GM12878 (cell line): ENCODE data around the gene ADAMTS2. TPM values are rescaled to one million over a fixed set of nuclear protein-coding genes. Genes with fewer than 3 reads are reported as not detected.

Source experiments
- ATAC-seq: fragments of 200-7000 bp; cut with Tn5 transposase; 3 replicates; pipeline ENCODE4 v1.9.1; 2020; ENCODE audit warnings: mild to moderate bottlenecking, moderate library complexity
- BruUV-seq: library from RNA; stranded (reverse); fragments of 400-500 nt; replicated peaks from 2 replicates; lab custom pipeline; 2021; lab: Mats Ljungman, UMichigan
- CTCF ChIA-PET: fragments of 300-600 bp; sonication (Branson Sonifier 250); formaldehyde crosslinking; extraction: SDS; loops from one replicate; lab custom pipeline; 2021; ENCODE audit warnings: inconsistent platforms; lab: Yijun Ruan, JAX
- POLR2A ChIA-PET: fragments of 350-600 bp; formaldehyde crosslinking; extraction: SDS; loops from one replicate; lab custom pipeline; 2021; ENCODE audit warnings: inconsistent platforms; lab: Charles Lee
- RAD21 ChIA-PET: fragments of 300-600 bp; sonication (Branson Sonifier 250); formaldehyde crosslinking; loops from one replicate; lab custom pipeline; 2023; ENCODE audit warnings: antibody characterized with exemption; ENCODE audit not compliant: unreplicated experiment; lab: Charles Lee
- SMC1A ChIA-PET: fragments of 300-600 bp; sonication (Branson Sonifier 250); formaldehyde crosslinking; loops from one replicate; lab custom pipeline; 2023; ENCODE audit not compliant: unreplicated experiment, uncharacterized antibody; lab: Charles Lee
- DNase-seq: peaks from one replicate; pipeline ENCODE4 v3.0.0-alpha.2; 2011; ENCODE audit warnings: low read depth, low spot score
- FAIRE-seq: peaks from 3 replicates; lab custom pipeline; 2011; peaks lifted over from hg19 to GRCh38; lab: Jason Lieb, UNC
- H2AFZ ChIP-seq: 2 replicates; pipeline ENCODE4 v1.6.0; 2011; ENCODE audit warnings: low read depth, low read length, control low read depth; ENCODE audit not compliant: control insufficient read depth
- H3K27ac ChIP-seq: 2 replicates; pipeline ENCODE4 v1.5.1; 2011; ENCODE audit warnings: control low read depth; ENCODE audit not compliant: control insufficient read depth, insufficient read depth
- H3K27me3 ChIP-seq, 2 experiments: replicated peaks in 1 of 2; 2 replicates each; pipeline versions ENCODE4 v1.6.0 to v1.6.1; 2011; ENCODE audit warnings: low read length in 1 of 2; ENCODE audit not compliant: control insufficient read depth in 2 of 2, insufficient read depth in 2 of 2
- H3K36me3 ChIP-seq, 2 experiments: 2 replicates each; pipeline ENCODE4 v1.5.1; 2011; ENCODE audit warnings: low read length in 1 of 2; ENCODE audit not compliant: control insufficient read depth in 2 of 2, insufficient read depth in 2 of 2
- H3K4me1 ChIP-seq: 2 replicates; pipeline ENCODE4 v1.6.1; 2011; ENCODE audit warnings: mild to moderate bottlenecking, low read length, moderate library complexity, mixed read lengths; ENCODE audit not compliant: control insufficient read depth, insufficient read depth
- H3K4me2 ChIP-seq: 2 replicates; pipeline ENCODE4 v1.6.0; 2011; ENCODE audit warnings: control low read depth; ENCODE audit not compliant: control insufficient read depth, insufficient read depth
- H3K4me3 ChIP-seq: fragments of 200-600 bp; sonication (generic); 2 replicates; pipeline ENCODE4 v1.5.1; 2016
- H3K79me2 ChIP-seq: 2 replicates; pipeline ENCODE4 v1.6.0; 2011; ENCODE audit warnings: low read length; ENCODE audit not compliant: control insufficient read depth, insufficient read depth
- H3K9ac ChIP-seq: 2 replicates; pipeline ENCODE4 v1.8.0; 2011; ENCODE audit warnings: low read length, control low read depth, mixed read lengths; ENCODE audit not compliant: control insufficient read depth, insufficient read depth
- H3K9me3 ChIP-seq: replicated peaks from 3 replicates; pipeline ENCODE4 v1.5.1; 2011; ENCODE audit warnings: mild to moderate bottlenecking, low read length; ENCODE audit not compliant: control insufficient read depth, insufficient read depth
- H4K20me1 ChIP-seq: 2 replicates; pipeline ENCODE4 v1.6.0; 2011; ENCODE audit not compliant: control insufficient read depth, insufficient read depth
- BHLHE40 ChIP-seq, 2 experiments: fragments of 450-650 bp in 1 of 2; IDR thresholded peaks; 2 replicates each; pipeline ENCODE4 v1.6.1; 2011 to 2017; ENCODE audit warnings: low read depth in 2 of 2, borderline replicate concordance in 1 of 2, improper control_type of control experiment in 1 of 2, low read length in 1 of 2, mild to moderate bottlenecking in 1 of 2
- CHD1 ChIP-seq: IDR thresholded peaks from 2 replicates; pipeline ENCODE4 v1.6.1; 2012; ENCODE audit warnings: low read depth, low read length, improper control_type of control experiment
- CHD2 ChIP-seq: IDR thresholded peaks from 2 replicates; pipeline ENCODE4 v1.6.1; 2011; ENCODE audit warnings: low read depth, low read length, improper control_type of control experiment, borderline replicate concordance
- CUX1 ChIP-seq: IDR thresholded peaks from 2 replicates; pipeline ENCODE4 v1.6.1; 2012; ENCODE audit warnings: improper control_type of control experiment, low read depth, low read length; ENCODE audit not compliant: insufficient replicate concordance
- MTA2 ChIP-seq: fragments of 450-650 bp; IDR thresholded peaks from 2 replicates; pipeline ENCODE4 v1.6.1; 2016; ENCODE audit warnings: low read depth, mild to moderate bottlenecking, moderate library complexity
- MYB ChIP-seq: fragments of 150-350 bp; IDR thresholded peaks from 2 replicates; pipeline ENCODE4 v1.6.1; 2014; ENCODE audit warnings: mild to moderate bottlenecking, low read depth, low read length, borderline replicate concordance
- NRF1 ChIP-seq: conservative IDR thresholded peaks from 2 replicates; pipeline ENCODE4 v1.6.1; 2011; ENCODE audit warnings: mild to moderate bottlenecking, low read depth, low read length, improper control_type of control experiment
- PAX8 ChIP-seq: fragments of 450-650 bp; IDR thresholded peaks from 2 replicates; pipeline ENCODE4 v1.6.1; 2017; ENCODE audit warnings: mild to moderate bottlenecking, moderate library complexity
- PML ChIP-seq: IDR thresholded peaks from 2 replicates; pipeline ENCODE4 v1.6.1; 2012; ENCODE audit warnings: low read length, inconsistent platforms
- POU2F2 ChIP-seq: IDR thresholded peaks from 3 replicates; pipeline ENCODE4 v1.6.1; 2011; ENCODE audit warnings: low read depth, mild to moderate bottlenecking, low read length, borderline replicate concordance
- RCOR1 ChIP-seq: conservative IDR thresholded peaks from 2 replicates; pipeline ENCODE4 v1.6.1; 2012; ENCODE audit warnings: low read depth, low read length, improper control_type of control experiment
- RUNX3 ChIP-seq: IDR thresholded peaks from 2 replicates; pipeline ENCODE4 v1.6.1; 2012; ENCODE audit warnings: low read length, inconsistent platforms
- SUZ12 ChIP-seq: fragments of 200-600 bp; sonication (generic); IDR thresholded peaks from one replicate; pipeline ENCODE4 v1.6.1; 2018; ENCODE audit warnings: antibody characterized with exemption, mild to moderate bottlenecking; ENCODE audit not compliant: unreplicated experiment
- WGBS: methylation state at CpG from one replicate; pipeline ENCODE4 v1.1.6; 2016; ENCODE audit warnings: low lambda C conversion rate; ENCODE audit not compliant: insufficient replicate concordance, insufficient coverage; ENCODE audit errors: missing lambda C conversion rate; 5-methylcytosine and 5-hydroxymethylcytosine counted together
- in situ Hi-C: fragments of 300-500 bp; cut with MboI; formaldehyde crosslinking; loops from 9 replicates; pipeline ENCODE4 v1.14.3; 2018; ENCODE audit warnings: mixed read lengths
- intact Hi-C: fragments of 100-400 bp; cut with micrococcal nuclease; formaldehyde crosslinking; loops from one replicate; pipeline ENCODE4 v1.14.2; 2022; ENCODE audit not compliant: unreplicated experiment
- polyA plus RNA-seq, 11 experiments: library from polyadenylated mRNA; depleted of rRNA in 4 of 11; unstranded in 6 of 11; stranded (reverse) in 5 of 11; fragments of >200 nt; fragmentation: Nextera tagmentation in 4 of 11; fragmentation: Illumina TruSeq in 1 of 11; extraction: Ambion mirVana in 4 of 11; extraction: Trizol in 1 of 11; gene quantifications; 1 replicate in 1 of 11; 2 replicates in 10 of 11; pipeline versions ENCODE4 v1.2.1 to v1.2.3, GENCODE V29; 2011 to 2016; ENCODE audit warnings: inconsistent platforms in 2 of 11, missing spikeins in 2 of 11, low read depth in 1 of 11
- total RNA-seq, 4 experiments: library from RNA; depleted of rRNA in 3 of 4; stranded (reverse); fragments of >200 nt in 3 of 4; fragmentation: Illumina TruSeq in 1 of 4; extraction: Trizol in 1 of 4; gene quantifications; 2 replicates each; pipeline versions ENCODE4 v1.2.1 to v1.2.3, GENCODE V29; 2013 to 2021
- TF ChIP-seq, protein P1 (sequence below): fragments of 150-350 bp; IDR thresholded peaks from 2 replicates; pipeline ENCODE4 v1.6.1; 2014; ENCODE audit warnings: mild to moderate bottlenecking, low read depth, low read length
- TF ChIP-seq, protein P2 (sequence below): fragments of 450-650 bp; IDR thresholded peaks from 2 replicates; pipeline ENCODE4 v1.6.1; 2016; ENCODE audit warnings: mild to moderate bottlenecking, moderate library complexity, borderline replicate concordance

The ADAMTS2 gene
- total and polyA plus RNA-seq, 10 of the 15 experiments (the other 5 are each of a cell fraction or from before 2014, with no cell fraction given), result 0.03 to 0.05 TPM; not detected in 8

- ChIA-PET SMC1A (no interaction called here), RAD21 (no interaction called here), POLR2A (no interaction called here), CTCF (no interaction called here)
- no peaks in the 10 kb centered on the region for H3K27me3 ChIP-seq
- no peak overlapping the region for H2AFZ ChIP-seq
- BruUV-seq, result no TSS peak
- no peaks in the 10 kb centered on the region for H3K36me3 ChIP-seq
- intact Hi-C loops (no loop called here), in situ Hi-C loops (no loop called here)
- H4K20me1 ChIP-seq, result no peaks in the 10 kb centered on the region
- no peak overlapping the region for H3K4me2 ChIP-seq
- H3K27ac ChIP-seq, result no peak overlapping the region
- no peak overlapping the region for H3K4me3 ChIP-seq
- no peak for DNase-seq
- H3K4me1 ChIP-seq, result no peaks in the 10 kb centered on the region
- WGBS, result 0% methylated on average over 1 of the region's 1 CpG
- H3K79me2 ChIP-seq, result no peaks in the 10 kb centered on the region
- H3K9ac ChIP-seq, result no peak overlapping the region
- no peak for FAIRE-seq
- ATAC-seq, result no peak
- peaks cover 1% of the 10 kb centered on the region; the same call in 1 of the 3 replicates for H3K9me3 ChIP-seq
- TF ChIP-seq CHD1 (no peak), SUZ12 (no peak), CHD2 (no peak), PAX8 (no peak), RUNX3 (no peak), POU2F2 (no peak), PML (no peak), BHLHE40 (IDR thresholded peaks at IDR 0.05; ENCODE audit: borderline replicate concordance in 1 of 2, low read depth in 2 of 2, low read length in 1 of 2) (no peak), CUX1 (no peak), NRF1 (no peak), MTA2 (no peak), MYB (no peak), RCOR1 (no peak)
- TF ChIP-seq, protein P1, sequence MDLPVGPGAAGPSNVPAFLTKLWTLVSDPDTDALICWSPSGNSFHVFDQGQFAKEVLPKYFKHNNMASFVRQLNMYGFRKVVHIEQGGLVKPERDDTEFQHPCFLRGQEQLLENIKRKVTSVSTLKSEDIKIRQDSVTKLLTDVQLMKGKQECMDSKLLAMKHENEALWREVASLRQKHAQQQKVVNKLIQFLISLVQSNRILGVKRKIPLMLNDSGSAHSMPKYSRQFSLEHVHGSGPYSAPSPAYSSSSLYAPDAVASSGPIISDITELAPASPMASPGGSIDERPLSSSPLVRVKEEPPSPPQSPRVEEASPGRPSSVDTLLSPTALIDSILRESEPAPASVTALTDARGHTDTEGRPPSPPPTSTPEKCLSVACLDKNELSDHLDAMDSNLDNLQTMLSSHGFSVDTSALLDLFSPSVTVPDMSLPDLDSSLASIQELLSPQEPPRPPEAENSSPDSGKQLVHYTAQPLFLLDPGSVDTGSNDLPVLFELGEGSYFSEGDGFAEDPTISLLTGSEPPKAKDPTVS, result no peak
- TF ChIP-seq, protein P2, sequence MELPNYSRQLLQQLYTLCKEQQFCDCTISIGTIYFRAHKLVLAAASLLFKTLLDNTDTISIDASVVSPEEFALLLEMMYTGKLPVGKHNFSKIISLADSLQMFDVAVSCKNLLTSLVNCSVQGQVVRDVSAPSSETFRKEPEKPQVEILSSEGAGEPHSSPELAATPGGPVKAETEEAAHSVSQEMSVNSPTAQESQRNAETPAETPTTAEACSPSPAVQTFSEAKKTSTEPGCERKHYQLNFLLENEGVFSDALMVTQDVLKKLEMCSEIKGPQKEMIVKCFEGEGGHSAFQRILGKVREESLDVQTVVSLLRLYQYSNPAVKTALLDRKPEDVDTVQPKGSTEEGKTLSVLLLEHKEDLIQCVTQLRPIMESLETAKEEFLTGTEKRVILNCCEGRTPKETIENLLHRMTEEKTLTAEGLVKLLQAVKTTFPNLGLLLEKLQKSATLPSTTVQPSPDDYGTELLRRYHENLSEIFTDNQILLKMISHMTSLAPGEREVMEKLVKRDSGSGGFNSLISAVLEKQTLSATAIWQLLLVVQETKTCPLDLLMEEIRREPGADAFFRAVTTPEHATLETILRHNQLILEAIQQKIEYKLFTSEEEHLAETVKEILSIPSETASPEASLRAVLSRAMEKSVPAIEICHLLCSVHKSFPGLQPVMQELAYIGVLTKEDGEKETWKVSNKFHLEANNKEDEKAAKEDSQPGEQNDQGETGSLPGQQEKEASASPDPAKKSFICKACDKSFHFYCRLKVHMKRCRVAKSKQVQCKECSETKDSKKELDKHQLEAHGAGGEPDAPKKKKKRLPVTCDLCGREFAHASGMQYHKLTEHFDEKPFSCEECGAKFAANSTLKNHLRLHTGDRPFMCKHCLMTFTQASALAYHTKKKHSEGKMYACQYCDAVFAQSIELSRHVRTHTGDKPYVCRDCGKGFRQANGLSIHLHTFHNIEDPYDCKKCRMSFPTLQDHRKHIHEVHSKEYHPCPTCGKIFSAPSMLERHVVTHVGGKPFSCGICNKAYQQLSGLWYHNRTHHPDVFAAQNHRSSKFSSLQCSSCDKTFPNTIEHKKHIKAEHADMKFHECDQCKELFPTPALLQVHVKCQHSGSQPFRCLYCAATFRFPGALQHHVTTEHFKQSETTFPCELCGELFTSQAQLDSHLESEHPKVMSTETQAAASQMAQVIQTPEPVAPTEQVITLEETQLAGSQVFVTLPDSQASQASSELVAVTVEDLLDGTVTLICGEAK, result no peak
These were observed 203.4 kb downstream of the ADAMTS2 start for GRCh38 chr5:179141867-179142266.
